ENCODE data around the gene NFASC.

The NFASC gene

GRCh38 chr1:205017001-205017400 is 146.3 kb downstream of the NFASC start:
- DNase-seq (ENCODE audit: low read depth, low spot score): no peak
- in situ Hi-C loops (cut with HindIII; ENCODE audit: low sequenced_read_pairs): no loop called here
- TF ChIP-seq CTCF (IDR thresholded peaks at IDR 0.05; ENCODE audit: low read depth, low read length): no peak
- H3K4me3 ChIP-seq (ENCODE audit: low read depth, low read length): no peak overlapping the region

- H3K4me3 ChIP-seq (ENCODE audit: low read depth, low read length): no peak overlapping the region
- no peak for TF ChIP-seq CTCF (IDR thresholded peaks at IDR 0.05; ENCODE audit: low read depth, low read length)
- DNase-seq (ENCODE audit: low read depth, low spot score): no peak
- in situ Hi-C loops (cut with HindIII; ENCODE audit: low sequenced_read_pairs): no loop called here
These were observed 147.1 kb downstream of the NFASC start for GRCh38 chr1:205017766-205018165.

GRCh38 chr1:205018381-205018780 is 147.7 kb downstream of the NFASC start:
- DNase-seq (ENCODE audit: low read depth, low spot score): no peak
- in situ Hi-C loops (cut with HindIII; ENCODE audit: low sequenced_read_pairs): no loop called here
- no peak for TF ChIP-seq CTCF (IDR thresholded peaks at IDR 0.05; ENCODE audit: low read depth, low read length)
- H3K4me3 ChIP-seq (ENCODE audit: low read depth, low read length): no peak overlapping the region

- in situ Hi-C loops (cut with HindIII; ENCODE audit: low sequenced_read_pairs): no loop called here
- no peak overlapping the region for H3K4me3 ChIP-seq (ENCODE audit: low read depth, low read length)
- no peak for TF ChIP-seq CTCF (IDR thresholded peaks at IDR 0.05; ENCODE audit: low read depth, low read length)
- DNase-seq (ENCODE audit: low read depth, low spot score): no peak
These were observed 149.8 kb downstream of the NFASC start for GRCh38 chr1:205020466-205020865.

- in situ Hi-C loops (cut with HindIII; ENCODE audit: low sequenced_read_pairs): no loop called here
- H3K4me3 ChIP-seq (ENCODE audit: low read depth, low read length): no peak overlapping the region
- DNase-seq (ENCODE audit: low read depth, low spot score): no peak
- no peak for TF ChIP-seq CTCF (IDR thresholded peaks at IDR 0.05; ENCODE audit: low read depth, low read length)
These were observed 154.0 kb downstream of the NFASC start for GRCh38 chr1:205024679-205025078.

- in situ Hi-C loops (cut with HindIII; ENCODE audit: low sequenced_read_pairs): no loop called here
- no peak overlapping the region for H3K4me3 ChIP-seq (ENCODE audit: low read depth, low read length)
- TF ChIP-seq CTCF (IDR thresholded peaks at IDR 0.05; ENCODE audit: low read depth, low read length): no peak
- no peak for DNase-seq (ENCODE audit: low read depth, low spot score)
These were observed 154.6 kb downstream of the NFASC start for GRCh38 chr1:205025239-205025638.

GRCh38 chr1:205026181-205026580 is 155.5 kb downstream of the NFASC start:
- H3K4me3 ChIP-seq (ENCODE audit: low read depth, low read length): no peak overlapping the region
- TF ChIP-seq CTCF (IDR thresholded peaks at IDR 0.05; ENCODE audit: low read depth, low read length): no peak
- in situ Hi-C loops (cut with HindIII; ENCODE audit: low sequenced_read_pairs): no loop called here
- no peak for DNase-seq (ENCODE audit: low read depth, low spot score)

Measured in astrocyte of the spinal cord (primary cell).